Hematopoietic multipotent progenitor cell treated with erythropoietin and hydrocortisone succinate and interleukin-3 and kit ligand, for 6 days (in vitro differentiated cells): ENCODE results near the gene IL1RAPL2.
A peak's percentile ranks its signal among the peaks of the same experiment; 100 is the strongest.
"Not testable (repeated sequence)": the region's sequence is repeated elsewhere in the genome, so short reads cannot be mapped to it uniquely, and the experiment has no call there.

Experiments used
- DNase-seq: peaks from one replicate; pipeline ENCODE4 v3.0.0-alpha.2; 2015

The IL1RAPL2 gene

DNA sequence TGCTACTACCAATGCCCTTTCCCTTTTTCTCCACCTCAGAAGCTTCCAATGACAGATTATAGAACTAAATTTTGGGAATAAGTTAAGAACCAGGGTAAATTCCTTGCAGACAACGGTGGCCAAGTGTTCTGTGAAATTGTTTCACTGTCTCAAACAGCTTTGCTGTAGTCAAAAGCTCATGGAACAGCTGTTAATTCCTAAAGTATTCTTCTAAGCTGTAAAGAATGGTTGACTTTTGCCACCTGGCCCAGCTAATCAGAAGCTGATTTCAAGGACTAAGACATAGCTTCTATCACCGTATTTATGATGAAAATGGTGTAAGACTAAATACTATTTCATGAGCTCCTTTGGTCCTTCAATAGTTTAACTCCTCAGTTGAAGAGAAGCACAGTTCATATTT is 297.5 kb downstream of the IL1RAPL2 start:
- no peak for DNase-seq

DNA sequence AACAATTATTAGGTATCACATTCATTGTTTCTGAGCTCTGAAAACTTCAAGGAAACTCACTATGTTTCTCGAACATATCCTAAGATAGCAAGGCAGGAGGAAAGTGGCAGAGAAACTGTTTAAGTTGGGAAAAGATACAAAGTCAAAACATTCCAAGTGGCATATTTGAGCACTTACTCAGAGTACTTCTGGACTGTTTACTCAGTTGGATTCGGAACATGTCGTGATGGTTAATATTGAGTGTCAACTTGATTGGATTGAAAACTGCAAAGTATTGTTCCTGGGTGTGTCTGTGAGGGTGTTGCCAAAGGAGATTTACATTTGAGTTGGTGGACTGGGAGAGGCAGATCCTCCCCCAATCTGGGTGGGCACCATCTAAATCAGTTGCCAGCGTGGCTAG is 298.3 kb downstream of the IL1RAPL2 start:
- no peak for DNase-seq

- no peak for DNase-seq
These were observed 311.5 kb downstream of the IL1RAPL2 start for GRCh38 chrX:104877504-104877903.

DNA sequence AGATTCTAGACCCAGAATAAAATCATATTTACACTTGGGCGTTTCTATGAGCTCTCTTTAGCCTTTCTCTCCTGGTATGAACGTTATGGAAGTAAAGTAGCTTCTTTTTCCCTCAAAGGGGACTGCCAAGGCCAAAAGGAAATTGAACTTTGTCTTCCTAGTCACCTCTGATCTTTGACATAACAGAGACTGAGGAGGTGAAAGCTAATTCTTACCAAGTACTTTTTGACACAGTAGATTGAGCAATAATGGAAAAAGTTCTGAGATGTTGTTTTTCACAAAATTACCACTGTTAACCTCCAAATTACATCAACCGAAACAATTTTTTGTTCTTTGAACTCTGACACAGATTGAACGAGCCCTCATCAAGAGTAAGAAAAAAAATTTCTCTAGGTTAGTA is 336.1 kb downstream of the IL1RAPL2 start:
- no peak for DNase-seq

GRCh38 chrX:104909694-104910093 is 343.7 kb downstream of the IL1RAPL2 start:
- DNase-seq, result not testable (repeated sequence)

DNA sequence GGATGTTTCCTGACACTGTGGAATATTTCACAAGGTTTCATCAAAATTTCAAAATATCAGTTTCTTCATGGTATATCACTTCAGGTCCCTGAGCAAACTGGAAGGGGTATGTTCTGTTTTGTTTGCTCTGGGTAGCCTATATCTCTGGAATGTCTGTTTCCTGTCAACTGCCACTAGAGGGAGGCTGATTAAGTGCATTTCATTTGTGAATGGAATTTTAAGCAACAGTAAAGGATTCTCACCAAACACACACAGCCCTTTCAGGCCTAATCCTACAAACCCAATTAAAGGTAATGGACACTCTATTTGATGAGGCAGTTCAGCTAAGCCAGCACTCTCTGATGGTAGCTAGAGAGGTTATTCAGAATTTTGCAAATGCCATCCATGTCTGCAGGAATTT is 347.3 kb downstream of the IL1RAPL2 start:
- DNase-seq, result peak; percentile 9

DNA sequence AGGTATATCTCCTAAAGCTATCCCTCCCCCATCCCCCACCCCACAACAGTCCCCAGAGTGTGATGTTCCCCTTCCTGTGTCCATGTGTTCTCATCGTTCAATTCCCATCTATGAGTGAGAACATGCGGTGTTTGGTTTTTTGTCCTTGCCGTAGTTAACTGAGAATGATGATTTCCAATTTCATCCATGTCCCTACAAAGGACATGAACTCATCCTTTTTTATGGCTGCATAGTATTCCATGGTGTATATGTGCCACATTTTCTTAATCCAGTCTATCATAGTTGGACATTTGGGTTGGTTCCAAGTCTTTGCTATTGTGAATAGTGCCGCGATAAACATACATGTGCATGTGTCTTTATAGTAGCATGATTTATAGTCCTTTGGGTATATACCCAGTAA is 348.7 kb downstream of the IL1RAPL2 start:
- not testable (repeated sequence) for DNase-seq

GRCh38 chrX:104918122-104918521 is 352.1 kb downstream of the IL1RAPL2 start:
- DNase-seq, result no peak

DNA sequence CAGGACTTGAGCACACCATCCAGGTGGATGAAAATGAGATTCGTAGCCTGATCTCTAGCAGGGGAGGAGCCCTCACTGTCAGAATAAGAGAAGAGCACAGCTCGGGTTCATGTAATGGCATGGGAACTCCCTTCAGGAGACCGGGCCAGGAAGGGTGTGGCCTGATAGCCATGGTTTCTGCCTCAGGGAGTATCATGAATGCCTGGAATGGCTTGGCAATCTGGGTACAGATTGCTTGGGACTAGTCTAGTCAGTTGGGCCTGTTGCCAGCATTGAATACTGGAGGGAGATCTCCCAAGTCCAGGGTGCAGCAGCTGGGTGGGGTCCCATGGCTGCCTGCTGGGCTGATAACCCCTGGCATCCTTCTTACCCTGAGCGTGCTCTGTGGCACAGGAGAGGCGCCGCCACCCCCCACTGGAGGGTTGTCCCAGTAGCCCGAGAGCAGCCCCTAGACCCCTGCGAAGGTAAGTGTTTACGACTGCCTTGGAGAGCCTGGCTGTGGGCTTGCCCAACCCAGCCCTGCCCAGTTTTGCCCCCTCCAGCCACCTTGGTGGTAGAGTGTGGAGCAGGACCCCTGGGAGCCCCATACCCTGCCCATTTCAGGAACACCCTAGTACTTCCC is 355.7 kb downstream of the IL1RAPL2 start:
- DNase-seq, result no peak

GRCh38 chrX:104922206-104922621 is 356.2 kb downstream of the IL1RAPL2 start:
- DNase-seq, result peak; percentile 77

DNA sequence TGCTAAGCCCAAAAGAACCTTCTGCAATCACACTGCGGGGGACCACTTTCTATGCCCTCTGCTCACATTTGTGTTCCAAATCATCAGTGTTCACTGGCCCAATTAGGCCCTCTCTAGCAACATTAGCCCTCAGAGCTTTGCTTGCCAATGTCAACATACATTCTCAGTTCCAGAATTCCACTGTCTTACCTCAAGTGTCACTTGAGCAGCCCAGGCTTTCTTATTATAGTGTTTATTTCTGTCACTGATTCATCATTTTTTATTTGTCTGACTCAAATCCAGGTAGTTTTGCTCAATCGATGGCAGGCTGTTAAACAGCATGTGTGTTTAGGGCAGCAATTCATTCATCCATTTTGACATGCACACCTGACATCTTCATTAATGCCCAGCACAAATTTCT is 363.3 kb downstream of the IL1RAPL2 start:
- no peak for DNase-seq

DNA sequence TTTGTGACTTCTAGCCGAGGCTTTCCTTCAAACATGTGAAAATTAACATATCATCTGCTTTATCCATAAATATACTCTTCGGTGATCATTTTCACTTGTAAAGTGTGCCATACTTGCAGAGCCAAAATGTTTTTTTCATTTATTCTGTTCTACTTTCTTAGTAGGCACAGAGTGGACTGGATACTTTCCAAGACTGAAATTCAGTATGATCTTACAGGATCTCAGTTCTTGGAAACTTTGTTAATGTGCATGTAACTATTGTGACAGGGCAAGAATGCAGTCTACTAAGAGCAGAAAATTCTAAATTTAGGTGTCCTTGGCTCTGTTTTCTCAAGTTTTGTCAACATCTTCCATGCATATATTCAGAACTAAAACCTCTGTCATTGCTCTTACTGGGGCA is 369.6 kb downstream of the IL1RAPL2 start:
- DNase-seq, result no peak

DNA sequence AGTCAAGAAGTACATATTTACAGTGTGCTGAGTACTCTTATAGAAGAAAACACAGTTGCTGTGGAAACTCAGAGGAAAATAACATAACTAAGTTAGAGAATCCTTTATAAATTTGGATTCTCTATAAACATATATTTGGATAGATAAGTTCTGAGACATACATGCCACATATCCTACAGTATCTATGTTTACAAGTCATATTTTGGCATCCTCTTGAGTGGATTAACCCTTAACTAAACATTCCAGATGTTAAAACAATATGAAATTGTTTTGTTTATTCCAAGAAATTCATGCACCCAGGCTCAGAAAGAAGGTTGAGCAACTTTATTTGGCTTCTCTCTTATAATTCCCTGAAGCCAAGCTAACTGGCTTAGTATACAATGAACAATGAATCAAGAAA is 387.3 kb downstream of the IL1RAPL2 start:
- DNase-seq, result no peak

GRCh38 chrX:104961926-104962325 is 395.9 kb downstream of the IL1RAPL2 start:
- DNase-seq, result no peak

DNA sequence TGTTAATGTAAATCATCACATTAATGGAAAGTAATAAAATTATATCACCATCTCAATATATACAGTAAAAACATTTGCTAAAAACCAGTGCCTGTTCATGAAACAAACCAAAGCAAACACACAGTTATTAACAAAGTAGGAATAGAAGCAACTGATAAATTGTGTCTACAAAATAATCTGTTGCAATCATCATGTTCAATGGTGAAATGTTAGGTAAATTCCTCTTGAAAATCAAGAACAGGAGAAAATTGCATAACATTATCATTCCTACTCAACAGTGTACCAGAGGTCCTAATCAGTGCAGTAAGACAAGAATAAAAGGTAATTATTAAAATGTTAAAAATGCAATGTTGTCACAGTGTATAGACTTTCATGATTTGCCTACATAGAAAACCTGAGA is 402.2 kb downstream of the IL1RAPL2 start:
- DNase-seq, result no peak

DNA sequence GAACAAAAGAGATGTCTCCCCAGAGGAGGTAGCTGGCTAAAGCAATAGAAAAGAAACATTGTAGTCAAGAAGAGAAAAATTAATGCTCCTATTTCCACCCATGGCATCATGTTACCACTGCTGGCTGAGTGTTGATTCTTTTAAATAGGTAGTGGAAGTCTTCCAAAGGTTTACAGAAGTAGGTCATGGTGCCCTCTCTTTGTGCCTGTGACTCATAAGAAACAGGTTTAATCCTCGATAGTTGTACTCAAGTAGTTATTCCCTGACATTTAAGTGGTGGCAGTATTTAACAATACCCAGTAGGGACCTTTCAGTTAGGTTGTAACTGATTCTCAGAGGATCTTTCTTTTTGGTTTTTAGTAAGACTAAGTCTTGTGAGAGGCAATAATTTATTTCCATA is 406.7 kb downstream of the IL1RAPL2 start:
- no peak for DNase-seq

GRCh38 chrX:104987063-104987462 is 421.1 kb downstream of the IL1RAPL2 start:
- no peak for DNase-seq

DNA sequence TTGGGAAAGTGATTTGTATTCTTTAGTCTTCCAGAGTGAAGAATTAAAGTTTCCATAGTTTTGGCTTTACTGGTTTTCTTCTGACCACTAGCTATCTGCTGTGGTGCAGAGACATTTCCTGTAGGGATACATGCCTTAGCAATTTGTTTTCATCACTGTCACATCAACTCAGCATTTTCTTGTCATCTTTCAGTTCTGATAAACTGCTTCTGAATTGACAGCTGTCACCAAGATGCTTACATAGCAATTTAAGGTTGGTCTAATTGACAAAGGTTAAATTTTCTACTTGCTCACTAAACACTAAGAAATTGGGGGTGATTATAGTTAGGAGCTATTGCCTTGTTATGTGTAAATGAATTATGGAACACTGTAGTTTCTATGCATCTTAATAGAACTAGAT is 422.0 kb downstream of the IL1RAPL2 start:
- no peak for DNase-seq

DNA sequence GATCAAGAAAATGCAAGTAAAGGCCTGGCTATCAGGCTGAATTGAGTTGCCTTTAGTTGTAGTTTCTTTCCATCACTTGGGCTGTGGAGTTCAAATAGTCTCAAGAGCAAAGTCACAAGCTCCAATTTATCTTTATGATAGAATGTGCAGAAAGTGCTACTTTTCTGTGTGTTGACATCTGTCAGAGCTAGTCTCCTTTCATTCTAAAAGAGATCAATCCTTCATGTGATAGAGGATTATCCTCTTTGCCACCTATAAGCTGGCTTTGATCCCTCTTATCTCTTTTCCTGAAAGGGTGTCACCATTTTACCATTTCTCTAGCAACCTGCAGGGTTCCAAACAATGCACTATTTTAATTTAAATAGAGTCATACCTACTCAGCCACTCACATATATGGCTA is 429.5 kb downstream of the IL1RAPL2 start:
- DNase-seq, result no peak

- DNase-seq, result no peak
These were observed 440.1 kb downstream of the IL1RAPL2 start for GRCh38 chrX:105006103-105006502.

- DNase-seq, result no peak
These were observed 441.0 kb downstream of the IL1RAPL2 start for GRCh38 chrX:105006996-105007395.

DNA sequence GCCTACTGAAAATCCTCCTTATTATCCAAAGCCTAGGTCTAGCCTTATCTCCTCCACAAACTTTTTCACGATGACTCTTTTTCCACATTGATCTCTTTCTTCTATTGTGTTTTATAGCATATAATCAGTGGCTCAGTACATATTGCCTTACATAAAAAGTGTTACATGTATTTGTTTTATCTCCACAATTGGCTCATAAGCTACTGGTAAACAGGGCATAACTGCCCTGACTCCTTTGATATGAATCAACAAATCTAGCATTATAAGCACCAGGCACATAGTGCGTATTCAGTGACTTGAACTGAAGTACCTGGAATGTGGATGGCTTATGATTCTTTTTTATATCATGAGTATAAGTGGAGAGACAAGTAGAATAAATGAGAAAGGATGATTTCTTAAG is 447.7 kb downstream of the IL1RAPL2 start:
- no peak for DNase-seq

DNA sequence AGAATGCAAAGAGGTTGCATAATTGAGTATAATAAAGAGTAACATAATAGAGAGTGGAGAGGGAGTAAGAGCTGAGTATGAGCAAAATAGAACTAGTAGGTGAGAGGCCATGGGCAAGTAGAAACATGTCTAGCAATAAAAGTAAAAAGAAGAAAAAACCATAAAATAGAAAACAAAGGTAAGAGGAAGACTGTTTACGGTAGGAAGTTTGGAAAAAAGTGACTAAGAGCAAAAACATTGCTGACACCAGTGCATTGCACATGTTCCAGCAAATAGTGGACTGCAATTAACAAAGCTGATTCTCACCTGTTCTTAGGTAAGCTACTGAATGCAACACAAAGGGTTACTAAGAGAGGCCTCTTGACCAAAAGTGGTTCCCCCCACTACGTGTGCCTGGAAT is 451.6 kb downstream of the IL1RAPL2 start:
- no peak for DNase-seq

DNA sequence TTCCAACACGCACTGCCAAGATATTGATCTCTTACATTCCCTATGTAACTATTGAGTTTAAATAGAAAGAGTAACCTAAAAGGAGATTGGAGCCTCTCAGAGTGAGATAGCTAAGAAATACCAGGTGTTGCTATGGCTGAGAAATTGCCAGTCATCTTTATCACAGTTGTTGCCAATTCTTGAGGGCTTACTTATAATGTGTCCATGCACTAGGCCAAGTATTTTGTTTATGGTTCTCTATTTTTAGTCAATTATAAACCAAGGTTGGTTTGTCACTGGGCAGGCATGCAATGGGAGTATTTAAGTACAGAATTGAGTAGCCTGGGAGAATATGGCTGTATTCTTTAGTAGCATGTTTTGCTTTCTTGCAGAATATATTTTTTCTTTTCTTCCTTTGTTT is 452.9 kb downstream of the IL1RAPL2 start:
- DNase-seq, result no peak

DNA sequence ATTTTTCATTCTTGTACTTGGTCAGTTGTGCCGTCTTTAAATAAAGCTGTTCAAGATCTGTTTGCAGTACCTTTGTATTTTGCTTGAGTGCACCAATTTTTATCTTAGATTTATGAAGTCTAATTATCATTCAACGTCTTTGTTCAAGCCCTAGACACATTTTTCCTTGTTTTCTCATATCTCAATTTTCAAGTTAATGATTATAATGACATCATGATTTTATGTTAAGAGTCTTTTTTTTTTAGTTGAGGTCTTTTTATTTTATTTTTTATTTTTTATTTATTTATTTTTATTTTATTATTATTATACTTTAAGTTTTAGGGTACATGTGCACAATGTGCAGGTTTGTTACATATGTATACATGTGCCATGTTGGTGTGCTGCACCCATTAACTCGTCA is 463.0 kb downstream of the IL1RAPL2 start:
- DNase-seq, result not testable (repeated sequence)
